GM19351 (cell line): ENCODE results near the gene SCN1B.
"Not testable (repeated sequence)": the region's sequence is repeated elsewhere in the genome, so short reads cannot be mapped to it uniquely, and the experiment has no call there.

Source experiments
- ATAC-seq: cut with Tn5 transposase; IDR thresholded peaks from one replicate; pipeline ENCODE4 v1.9.1; 2021; ENCODE audit warnings: mild to moderate bottlenecking, moderate library complexity; ENCODE audit not compliant: unreplicated experiment

The SCN1B gene

GRCh38 chr19:35030257-35031071 is at the start of gene SCN1B:
Gene SCN1B, plus strand, starts transcription at chr19:35030470. Its CDS starts 351 bp downstream, at chr19:35030821.
- ATAC-seq: no peak

- no peak for ATAC-seq
Observed at GRCh38 chr19:34982275-34982674, 48.0 kb upstream of the SCN1B start.

DNA sequence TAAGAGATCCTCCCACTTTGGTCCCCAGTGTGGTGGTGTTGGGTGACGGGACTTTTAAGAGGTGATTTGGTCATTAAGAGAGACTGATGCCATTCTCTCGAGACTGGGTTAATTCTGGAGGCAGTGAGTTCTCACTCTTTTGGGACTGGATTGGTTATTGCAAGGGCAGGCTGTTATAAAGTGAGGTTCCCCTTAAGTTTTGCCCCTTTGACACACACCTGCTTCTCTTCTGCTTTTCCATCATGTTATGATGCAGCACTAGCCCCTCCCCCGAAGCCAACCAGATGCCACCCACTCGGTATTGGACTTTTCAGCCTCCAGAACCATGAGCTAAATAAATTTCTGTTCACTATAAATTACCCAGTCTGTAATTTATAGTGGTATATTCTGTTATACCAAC is 46.5 kb upstream of the SCN1B start:
- no peak for ATAC-seq

GRCh38 chr19:34984287-34984686 is 46.0 kb upstream of the SCN1B start:
- ATAC-seq: no peak

DNA sequence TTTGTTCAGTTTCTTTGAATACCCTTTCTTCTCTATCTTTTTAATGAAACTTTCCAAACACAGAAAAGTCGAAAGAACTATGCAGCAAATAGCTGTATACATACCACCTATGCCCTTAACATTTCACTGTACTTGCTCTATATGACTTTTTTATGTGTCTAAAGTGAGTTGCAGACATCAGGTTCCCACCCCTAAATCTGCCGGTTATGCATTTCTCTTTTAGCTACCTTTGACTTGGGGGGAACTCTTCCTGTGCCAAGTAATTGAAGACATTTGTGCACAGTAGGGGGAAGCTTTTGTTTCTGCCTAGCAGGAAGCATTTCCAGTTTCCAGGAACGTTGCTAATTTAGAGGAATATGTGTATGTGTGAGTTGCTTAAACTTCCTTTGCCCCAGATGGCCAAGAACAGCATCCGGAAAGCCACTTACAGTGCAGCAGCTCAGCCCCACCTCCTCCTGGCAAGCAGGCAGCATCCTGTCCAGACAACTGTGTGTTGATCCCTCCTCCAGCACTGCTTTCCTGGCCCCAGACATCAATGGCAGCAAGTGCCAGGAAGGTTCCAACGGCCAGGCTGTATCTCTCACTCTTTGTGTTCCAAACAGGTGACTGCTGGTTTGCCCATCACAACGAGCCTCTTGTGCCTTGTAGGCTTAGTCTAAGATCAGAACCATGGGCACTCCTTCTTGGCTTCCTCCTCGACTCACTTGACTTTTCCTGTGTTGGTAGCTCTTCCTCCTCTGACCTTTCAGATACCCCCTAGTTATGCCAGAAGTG is 44.8 kb upstream of the SCN1B start:
- no peak for ATAC-seq

GRCh38 chr19:34988119-34988518 is 42.2 kb upstream of the SCN1B start:
- ATAC-seq: no peak

DNA sequence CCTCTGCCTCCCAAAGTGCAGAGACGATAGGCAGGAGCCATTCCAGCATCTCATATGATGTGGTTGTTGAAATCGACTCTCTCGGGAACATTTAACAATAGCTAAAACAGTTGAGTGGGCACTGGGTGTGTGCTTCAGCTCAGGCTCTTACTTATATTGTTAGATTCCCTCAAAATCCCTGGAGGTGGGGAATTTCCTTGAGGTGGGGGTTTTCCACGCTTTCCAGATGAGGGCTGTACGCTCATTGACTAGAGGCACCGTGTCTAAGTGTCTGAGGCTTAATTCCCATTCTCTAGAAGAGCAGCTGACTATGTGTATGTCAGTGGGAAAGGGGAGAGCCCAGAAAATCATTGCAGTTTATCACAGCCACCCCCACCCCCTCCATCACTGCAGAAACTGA is 41.0 kb upstream of the SCN1B start:
- no peak for ATAC-seq

DNA sequence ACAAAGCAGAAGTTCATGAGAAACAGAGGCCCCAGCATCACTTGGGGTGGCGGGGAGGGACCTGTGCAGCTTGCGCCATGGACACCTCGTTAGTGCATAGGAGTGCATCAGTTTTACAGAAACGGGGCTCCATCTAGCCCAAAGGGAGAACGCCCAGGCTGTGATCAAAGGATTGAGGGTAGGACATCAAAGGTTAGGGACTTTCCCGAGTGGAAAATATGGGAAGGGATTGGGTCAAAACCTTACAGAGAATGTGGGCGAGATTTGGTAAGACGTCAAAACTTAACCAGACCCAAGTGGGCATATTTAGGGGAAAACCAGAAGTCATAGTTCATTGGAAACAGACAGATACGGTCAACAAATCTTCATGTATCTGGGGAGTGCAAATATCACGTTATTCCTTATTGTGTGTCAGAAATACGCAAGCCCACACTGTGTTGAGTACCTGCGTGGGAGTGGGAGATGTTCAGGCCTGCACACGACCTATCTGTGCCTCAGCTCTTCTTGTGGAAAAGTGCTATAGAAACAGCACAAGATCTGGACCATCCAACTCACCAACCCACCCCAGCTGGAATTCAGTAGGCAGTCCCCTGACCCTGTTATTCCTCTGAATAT is 39.6 kb upstream of the SCN1B start:
- ATAC-seq: no peak

- no peak for ATAC-seq
Observed at GRCh38 chr19:34991542-34992333, 38.5 kb upstream of the SCN1B start.

DNA sequence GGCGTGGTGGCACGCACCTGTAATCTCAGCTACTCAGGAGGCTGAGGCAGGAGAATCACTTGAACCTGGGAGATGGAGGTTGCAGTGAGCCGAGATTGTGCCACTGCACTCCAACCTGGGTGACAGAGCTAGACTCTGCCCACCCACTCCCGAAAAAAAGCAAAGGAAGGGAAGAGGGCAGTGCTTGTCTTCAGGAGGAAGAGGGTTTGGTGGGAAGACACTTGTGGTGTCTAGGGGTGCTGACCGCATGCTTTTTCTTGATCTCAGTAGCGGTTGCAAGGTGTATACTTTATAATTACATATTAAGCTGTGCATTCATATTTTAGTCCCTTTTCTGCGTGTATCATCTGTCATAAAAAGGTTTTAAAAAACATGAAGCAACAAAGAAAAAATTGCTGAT is 37.7 kb upstream of the SCN1B start:
- ATAC-seq: not testable (repeated sequence)

DNA sequence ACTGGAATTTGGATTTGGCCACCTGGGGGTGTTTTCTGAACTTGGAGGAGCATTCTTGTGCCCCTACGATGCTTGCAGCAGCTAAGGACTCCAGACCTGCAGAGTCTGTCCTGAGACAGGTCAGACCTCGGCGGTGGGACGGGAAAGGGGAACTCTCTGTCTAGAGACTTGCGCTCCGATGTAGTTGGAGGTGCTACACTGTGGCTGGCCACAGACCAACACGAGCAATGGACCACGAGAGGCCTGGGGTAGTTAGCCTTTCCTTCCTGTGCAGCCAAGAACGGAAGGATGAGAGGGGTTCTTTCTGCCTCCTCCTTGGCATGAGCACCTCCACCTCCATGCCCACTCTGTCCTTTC is 36.0 kb upstream of the SCN1B start:
- no peak for ATAC-seq

DNA sequence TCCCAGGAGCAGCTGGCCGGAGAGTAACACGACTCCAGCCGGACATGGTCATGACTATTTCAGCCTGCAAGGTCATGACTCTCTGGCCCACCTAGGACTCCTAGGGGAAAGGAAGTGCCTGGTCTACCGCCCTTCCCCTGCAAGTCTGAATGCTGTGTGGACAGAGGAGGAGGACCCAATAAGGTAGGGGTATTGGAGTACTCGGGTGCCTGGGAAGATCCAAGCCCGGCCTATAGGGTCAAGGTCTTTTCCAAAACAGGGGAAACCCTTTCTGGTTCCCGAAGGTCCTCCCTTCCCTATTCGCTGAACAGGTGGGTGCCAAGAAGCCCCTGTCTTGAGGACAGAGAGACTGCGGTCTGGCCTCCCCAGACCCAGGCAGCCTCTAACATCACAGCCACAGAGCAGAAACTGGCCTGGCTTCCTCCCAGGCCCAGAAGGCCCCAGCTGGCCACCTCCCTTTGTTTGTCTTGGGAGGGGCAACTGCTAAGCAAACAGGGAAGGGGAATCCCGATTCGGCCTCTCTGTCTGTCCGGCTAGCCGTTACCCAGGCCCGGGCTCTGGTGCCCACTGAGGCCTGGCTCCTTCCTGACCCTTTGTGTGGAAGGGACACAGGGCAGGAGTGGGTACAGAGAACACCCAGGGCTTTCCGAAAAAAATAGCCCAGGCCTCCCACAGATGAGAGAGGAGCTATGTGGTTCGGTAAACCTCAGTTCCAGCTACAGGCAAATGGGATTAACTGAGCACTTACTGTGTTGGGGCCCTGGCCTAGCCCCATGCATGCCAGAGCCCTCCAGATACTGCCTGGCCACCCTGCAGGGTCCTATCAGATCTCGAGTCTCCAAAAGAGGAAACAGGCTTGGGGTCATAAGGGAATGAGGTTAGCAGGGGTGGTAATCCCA is 35.4 kb upstream of the SCN1B start:
- ATAC-seq: no peak

DNA sequence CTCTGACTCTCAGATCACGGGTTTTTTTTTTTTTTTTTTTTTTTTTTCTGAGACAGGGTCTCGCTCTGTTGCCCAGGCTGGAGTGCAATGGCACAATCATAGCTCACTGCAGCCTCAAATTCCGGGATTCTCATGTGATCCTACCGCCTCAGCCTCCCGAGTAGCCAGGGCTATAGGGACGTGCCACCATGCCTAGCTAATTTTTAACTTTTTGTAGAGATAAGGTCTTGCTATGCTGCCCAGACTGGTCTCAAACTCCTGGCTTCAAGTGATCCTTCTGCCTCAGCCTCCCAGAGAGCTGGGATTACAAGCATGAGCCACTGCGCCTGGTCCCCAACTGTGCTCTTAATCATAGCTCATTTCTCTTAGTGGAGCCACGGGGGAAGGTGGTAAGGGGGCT is 34.7 kb upstream of the SCN1B start:
- no peak for ATAC-seq

DNA sequence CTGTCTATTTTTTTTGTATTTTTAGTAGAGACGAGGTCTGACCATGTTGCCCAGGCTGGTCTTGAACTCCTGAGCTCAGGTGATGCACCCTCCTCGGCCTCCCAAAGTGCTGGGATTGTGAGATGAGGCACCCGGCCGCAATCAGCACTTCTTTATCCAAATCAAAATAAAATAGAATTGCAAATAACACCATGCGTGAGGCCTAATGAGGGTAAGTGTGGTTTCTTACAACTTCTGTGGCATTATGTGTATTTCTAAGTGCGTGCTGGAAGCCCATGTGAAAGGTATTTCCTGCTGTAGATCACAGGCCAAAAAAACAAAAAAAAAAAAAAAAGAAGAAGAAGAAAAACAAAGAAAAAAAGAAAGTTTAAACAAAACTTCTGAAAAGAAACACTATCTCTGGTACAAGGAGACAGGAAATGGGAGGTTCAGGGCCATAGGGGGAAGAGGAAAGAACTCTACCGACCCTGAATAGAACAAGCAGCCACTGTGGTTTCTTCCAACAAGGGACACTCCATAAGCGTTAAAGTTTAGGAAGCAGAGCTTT is 33.1 kb upstream of the SCN1B start:
- ATAC-seq: no peak

- not testable (repeated sequence) for ATAC-seq
Observed at GRCh38 chr19:34998224-34998623, 32.0 kb upstream of the SCN1B start.

DNA sequence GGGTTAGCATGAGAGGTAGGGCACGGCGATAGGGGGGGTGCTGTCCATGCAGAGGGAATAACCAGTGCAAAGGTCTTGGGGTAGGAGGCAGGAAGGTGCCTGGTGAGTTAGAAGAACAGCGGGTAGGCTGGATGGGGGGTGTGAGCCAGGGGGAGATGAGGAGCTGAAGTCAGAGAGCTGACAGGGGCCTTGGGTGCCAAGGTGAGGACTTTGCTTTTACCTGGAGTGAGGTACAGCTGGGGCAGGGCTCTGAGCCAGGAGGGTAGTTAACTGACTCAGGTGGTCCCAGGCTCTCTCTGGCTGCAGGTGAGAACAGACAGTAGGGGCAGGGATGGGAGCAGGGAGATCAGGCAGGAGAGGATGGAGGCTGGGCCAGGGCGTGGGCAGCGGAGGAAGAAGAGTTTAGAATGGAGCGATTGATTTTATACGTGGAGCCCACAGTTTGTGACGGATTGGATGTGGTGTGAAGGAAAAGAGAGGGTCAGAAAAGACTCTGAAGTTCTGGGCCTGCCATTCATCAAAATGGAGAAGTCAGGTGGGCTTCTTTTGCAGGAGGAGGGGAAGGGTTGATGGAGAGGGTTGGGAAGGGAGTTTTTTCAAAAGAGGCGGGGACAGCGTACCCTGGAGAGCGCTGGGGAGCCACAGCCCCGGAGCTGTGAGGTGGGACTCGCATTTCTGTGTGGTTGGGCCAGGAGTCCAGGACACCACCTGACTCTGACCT is 31.3 kb upstream of the SCN1B start:
- no peak for ATAC-seq

GRCh38 chr19:34999498-35000337 is 30.6 kb upstream of the SCN1B start, which contains the start of gene GRAMD1A:
Gene GRAMD1A, plus strand, starts transcription at chr19:35000323. Its CDS starts 156 bp downstream, at chr19:35000479.
- ATAC-seq: peak; percentile 56

DNA sequence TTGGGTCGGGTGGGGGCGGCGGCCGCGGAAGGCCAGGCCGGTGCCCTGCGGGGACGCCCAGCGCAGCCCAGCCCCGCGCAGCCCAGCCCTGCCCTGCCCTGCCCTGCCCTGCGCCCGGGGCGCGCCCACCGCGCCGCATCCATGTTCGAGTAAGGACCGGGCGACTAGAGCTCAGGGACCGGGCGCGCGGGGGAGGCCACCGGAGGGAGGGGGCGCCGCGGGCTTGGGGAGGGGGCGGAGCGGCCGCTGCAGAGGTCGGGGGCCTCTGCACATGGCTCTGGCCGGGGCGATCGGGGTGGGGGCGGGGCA is 30.0 kb upstream of the SCN1B start:
- no peak for ATAC-seq
